ENCODE data around the gene NDRG3. TPM values are rescaled to one million over a fixed set of nuclear protein-coding genes. Genes with fewer than 3 reads are reported as not detected.

NDRG3 gene
- polyA plus RNA-seq, 1 of the 3 experiments (the other 2 are of a cell fraction), result 20.5 TPM

DNA sequence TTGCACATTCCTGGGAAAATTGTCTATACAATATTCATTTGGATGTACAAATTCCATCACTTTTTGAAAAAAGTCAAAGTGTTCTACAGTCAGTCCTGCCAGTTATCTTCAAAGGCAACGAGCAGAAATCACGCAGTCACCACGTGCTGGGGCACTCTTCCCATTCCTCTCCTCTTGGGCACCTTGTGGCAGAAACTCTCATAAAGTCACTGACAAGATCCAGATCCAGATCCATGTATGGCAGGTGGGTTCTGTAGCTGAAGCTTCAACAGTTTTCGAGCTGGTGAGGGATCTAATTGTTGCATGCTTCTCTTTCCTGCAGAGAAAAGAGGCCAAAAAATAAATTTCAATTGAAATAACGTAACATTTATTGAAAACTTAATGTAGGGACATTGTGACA, 6.7 kb upstream of the NDRG3 start:
- H3K27me3 ChIP-seq (ENCODE audit: insufficient read depth), result no peaks in the 10 kb centered on the region
- ChIA-PET CTCF (no interaction called here), POLR2A (no interaction called here)
- no peaks in the 10 kb centered on the region for H3K9me2 ChIP-seq
- H3K4me1 ChIP-seq (ENCODE audit: control insufficient read depth in 1 of 2, insufficient read depth in 2 of 2, low read depth in 1 of 2, low read length in 1 of 2), result no peaks in the 10 kb centered on the region
- no peaks in the 10 kb centered on the region for H4K20me1 ChIP-seq (ENCODE audit: insufficient read depth)
- no peak overlapping the region for H3K4me3 ChIP-seq (ENCODE audit: low read depth in 2 of 2, low read length in 1 of 2)
- H3K9me3 ChIP-seq, result no peaks in the 10 kb centered on the region
- 100% methylated on average over 5 of the region's 5 CpGs for WGBS (ENCODE audit: low lambda C conversion rate)
- H3F3A ChIP-seq (replicated peaks; ENCODE audit: insufficient read depth), result peaks cover 27% of the 10 kb centered on the region
- H3K27ac ChIP-seq (ENCODE audit: low read depth in 2 of 2, low read length in 1 of 2), result no peak overlapping the region
- TF ChIP-seq, protein P1, sequence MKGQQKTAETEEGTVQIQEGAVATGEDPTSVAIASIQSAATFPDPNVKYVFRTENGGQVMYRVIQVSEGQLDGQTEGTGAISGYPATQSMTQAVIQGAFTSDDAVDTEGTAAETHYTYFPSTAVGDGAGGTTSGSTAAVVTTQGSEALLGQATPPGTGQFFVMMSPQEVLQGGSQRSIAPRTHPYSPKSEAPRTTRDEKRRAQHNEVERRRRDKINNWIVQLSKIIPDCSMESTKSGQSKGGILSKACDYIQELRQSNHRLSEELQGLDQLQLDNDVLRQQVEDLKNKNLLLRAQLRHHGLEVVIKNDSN (IDR thresholded peaks at IDR 0.05; ENCODE audit: borderline replicate concordance, low read depth), result no peak
- TF ChIP-seq, protein P2, sequence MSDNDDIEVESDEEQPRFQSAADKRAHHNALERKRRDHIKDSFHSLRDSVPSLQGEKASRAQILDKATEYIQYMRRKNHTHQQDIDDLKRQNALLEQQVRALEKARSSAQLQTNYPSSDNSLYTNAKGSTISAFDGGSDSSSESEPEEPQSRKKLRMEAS (IDR thresholded peaks at IDR 0.05; ENCODE audit: low read depth), result no peak
- no peak for TF ChIP-seq FOSL2 (IDR thresholded peaks at IDR 0.05; ENCODE audit: borderline replicate concordance, low read depth)
- no peak for TF ChIP-seq GATA2 (CRISPR knock-in tag; IDR thresholded peaks at IDR 0.05)
- TF ChIP-seq RCOR1 (IDR thresholded peaks at IDR 0.05; ENCODE audit: low read length), result no peak
- TF ChIP-seq SMC3 (IDR thresholded peaks at IDR 0.05; ENCODE audit: low read depth, low read length), result no peak
- no peak for TF ChIP-seq MXI1 (IDR thresholded peaks at IDR 0.05; ENCODE audit: low read depth, low read length)
- no peak for TF ChIP-seq EZH2phosphoT487 (IDR thresholded peaks at IDR 0.05; ENCODE audit: borderline replicate concordance, low read depth)
- TF ChIP-seq YY1 (IDR thresholded peaks at IDR 0.05; ENCODE audit: low read depth), result no peak
- no peak for TF ChIP-seq EP300 (IDR thresholded peaks at IDR 0.05; ENCODE audit: borderline replicate concordance in 1 of 2, low read depth in 1 of 2, low read length in 1 of 2)
- no peak for TF ChIP-seq FOXJ3 (CRISPR knock-in tag; IDR thresholded peaks at IDR 0.05)
- TF ChIP-seq NRF1 (IDR thresholded peaks at IDR 0.05; ENCODE audit: low read depth, low read length), result no peak
- TF ChIP-seq NFIC (IDR thresholded peaks at IDR 0.05; ENCODE audit: borderline replicate concordance), result no peak
- TF ChIP-seq, protein P3, sequence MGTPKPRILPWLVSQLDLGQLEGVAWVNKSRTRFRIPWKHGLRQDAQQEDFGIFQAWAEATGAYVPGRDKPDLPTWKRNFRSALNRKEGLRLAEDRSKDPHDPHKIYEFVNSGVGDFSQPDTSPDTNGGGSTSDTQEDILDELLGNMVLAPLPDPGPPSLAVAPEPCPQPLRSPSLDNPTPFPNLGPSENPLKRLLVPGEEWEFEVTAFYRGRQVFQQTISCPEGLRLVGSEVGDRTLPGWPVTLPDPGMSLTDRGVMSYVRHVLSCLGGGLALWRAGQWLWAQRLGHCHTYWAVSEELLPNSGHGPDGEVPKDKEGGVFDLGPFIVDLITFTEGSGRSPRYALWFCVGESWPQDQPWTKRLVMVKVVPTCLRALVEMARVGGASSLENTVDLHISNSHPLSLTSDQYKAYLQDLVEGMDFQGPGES (IDR thresholded peaks at IDR 0.05; ENCODE audit: low read depth, low read length), result no peak
- TF ChIP-seq ELF1 (IDR thresholded peaks at IDR 0.05), result no peak
- no peak for TF ChIP-seq TAF1 (IDR thresholded peaks at IDR 0.05; ENCODE audit: borderline replicate concordance, low read depth, low read length)
- TF ChIP-seq, protein P4, sequence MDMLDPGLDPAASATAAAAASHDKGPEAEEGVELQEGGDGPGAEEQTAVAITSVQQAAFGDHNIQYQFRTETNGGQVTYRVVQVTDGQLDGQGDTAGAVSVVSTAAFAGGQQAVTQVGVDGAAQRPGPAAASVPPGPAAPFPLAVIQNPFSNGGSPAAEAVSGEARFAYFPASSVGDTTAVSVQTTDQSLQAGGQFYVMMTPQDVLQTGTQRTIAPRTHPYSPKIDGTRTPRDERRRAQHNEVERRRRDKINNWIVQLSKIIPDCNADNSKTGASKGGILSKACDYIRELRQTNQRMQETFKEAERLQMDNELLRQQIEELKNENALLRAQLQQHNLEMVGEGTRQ (IDR thresholded peaks at IDR 0.05; ENCODE audit: borderline replicate concordance, low read depth, low read length), result no peak
- TF ChIP-seq RFX5 (IDR thresholded peaks at IDR 0.05; ENCODE audit: low read length), result no peak
- TF ChIP-seq, protein P5, sequence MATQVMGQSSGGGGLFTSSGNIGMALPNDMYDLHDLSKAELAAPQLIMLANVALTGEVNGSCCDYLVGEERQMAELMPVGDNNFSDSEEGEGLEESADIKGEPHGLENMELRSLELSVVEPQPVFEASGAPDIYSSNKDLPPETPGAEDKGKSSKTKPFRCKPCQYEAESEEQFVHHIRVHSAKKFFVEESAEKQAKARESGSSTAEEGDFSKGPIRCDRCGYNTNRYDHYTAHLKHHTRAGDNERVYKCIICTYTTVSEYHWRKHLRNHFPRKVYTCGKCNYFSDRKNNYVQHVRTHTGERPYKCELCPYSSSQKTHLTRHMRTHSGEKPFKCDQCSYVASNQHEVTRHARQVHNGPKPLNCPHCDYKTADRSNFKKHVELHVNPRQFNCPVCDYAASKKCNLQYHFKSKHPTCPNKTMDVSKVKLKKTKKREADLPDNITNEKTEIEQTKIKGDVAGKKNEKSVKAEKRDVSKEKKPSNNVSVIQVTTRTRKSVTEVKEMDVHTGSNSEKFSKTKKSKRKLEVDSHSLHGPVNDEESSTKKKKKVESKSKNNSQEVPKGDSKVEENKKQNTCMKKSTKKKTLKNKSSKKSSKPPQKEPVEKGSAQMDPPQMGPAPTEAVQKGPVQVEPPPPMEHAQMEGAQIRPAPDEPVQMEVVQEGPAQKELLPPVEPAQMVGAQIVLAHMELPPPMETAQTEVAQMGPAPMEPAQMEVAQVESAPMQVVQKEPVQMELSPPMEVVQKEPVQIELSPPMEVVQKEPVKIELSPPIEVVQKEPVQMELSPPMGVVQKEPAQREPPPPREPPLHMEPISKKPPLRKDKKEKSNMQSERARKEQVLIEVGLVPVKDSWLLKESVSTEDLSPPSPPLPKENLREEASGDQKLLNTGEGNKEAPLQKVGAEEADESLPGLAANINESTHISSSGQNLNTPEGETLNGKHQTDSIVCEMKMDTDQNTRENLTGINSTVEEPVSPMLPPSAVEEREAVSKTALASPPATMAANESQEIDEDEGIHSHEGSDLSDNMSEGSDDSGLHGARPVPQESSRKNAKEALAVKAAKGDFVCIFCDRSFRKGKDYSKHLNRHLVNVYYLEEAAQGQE (IDR thresholded peaks at IDR 0.05; ENCODE audit: low read depth, low read length), result no peak
- no peak overlapping the region for H3K4me2 ChIP-seq
- peaks cover 11 to 38% of the 10 kb centered on the region in 2 experiments for H3K36me3 ChIP-seq (replicated peaks in 1 of 2; ENCODE audit: control insufficient read depth in 1 of 2, insufficient read depth in 2 of 2, low read length in 1 of 2)
- DNase-seq, result no peak
- H2AFZ ChIP-seq (ENCODE audit: low read depth), result no peak overlapping the region
- no peak overlapping the region for H3K9ac ChIP-seq
- H3K79me2 ChIP-seq (ENCODE audit: insufficient read depth), result no peaks in the 10 kb centered on the region
